ENCODE data around the gene DLK2.
"Not testable (repeated sequence)": the region's sequence is repeated elsewhere in the genome, so short reads cannot be mapped to it uniquely, and the experiment has no call there.

The DLK2 gene

DNA sequence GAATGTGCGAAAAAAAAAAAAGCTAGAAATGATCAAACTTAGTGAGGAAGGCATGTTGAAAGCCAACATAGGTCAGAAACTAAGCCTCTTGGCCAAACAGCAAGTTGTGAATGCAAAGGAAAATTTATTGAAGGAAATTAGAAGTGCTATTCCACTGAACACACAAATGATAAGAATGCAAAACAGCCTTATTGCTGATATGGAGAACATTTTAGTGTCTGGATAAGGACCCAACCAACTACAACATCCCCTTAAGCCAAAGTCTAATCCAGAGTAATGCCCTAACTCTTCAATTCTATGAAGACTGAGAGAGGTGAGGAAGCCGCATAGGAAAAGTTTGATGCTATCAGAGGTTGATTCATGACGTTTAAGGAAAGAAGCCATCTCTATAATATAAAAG, 33.5 kb downstream of the DLK2 start:
- no peak for DNase-seq

DNA sequence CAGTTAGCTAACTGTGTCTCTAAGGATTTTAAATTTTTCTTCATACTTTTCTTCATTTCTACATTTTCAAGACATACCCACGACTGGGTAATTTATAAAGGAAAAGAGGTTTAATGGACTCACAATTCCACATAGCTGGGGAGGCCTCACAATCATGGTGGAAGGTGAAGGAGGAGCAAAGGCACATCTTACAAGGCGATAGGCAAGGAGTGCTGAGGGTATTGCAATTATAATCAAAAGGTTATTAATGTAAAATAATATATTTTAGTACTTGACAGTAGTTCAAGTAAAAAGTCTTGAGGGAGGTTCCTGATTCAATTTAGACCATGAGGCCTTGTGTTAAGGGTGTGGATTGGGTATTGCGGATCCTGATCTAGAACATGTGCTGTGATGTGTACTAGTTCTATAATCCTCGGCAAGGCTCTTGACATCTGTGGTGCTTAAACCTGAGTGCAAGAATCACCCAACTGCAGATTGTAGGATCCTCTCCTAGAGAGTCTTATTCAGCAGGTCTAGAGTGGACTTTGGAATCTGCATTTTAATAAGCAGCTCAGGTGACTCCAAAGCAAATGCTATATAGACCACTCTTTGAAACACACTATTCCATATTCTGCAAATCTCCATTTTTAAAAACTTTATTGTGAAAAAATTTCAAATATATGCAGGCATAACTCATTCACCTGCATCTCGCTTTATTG, 35.2 kb downstream of the DLK2 start:
- no peak for DNase-seq

DNA sequence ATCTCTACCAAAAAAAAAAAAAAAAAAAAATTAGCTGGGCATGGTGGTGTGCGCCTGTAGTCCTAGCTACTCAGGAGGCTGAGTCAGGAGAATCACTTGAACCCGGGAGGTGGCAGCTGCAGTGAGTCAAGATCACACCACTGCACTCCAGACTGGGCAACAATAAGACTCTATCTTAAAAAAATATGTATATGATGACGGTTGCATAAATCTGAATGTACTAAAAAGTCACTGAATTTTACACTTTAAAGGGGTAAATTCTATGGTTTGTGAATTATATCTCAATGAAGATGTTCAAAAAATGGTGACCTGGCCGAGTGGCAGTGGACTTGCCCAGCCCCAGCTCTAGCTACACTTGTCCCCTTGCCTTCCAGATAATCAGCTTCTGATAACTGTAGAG, 38.4 kb downstream of the DLK2 start:
- DNase-seq = no peak

DNA sequence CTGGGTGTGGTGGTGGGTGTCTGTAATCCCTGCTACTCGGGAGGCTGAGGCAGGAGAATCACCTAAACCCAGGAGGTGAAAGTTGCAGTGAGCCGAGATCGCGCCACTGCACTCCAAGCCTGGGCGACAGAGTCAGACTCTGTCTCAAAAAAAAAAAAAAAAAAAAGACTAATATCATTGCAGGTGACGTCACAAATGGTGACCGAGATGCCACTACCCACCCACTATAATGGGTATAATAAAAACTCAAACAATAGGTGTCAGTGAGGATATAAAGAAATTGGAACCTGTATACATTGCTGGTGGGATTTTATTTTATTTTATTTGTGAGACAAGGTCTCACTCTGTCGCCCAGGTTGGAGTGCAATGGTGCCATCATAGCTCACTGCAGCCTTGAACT, 40.1 kb downstream of the DLK2 start:
- not testable (repeated sequence) for DNase-seq

DNA sequence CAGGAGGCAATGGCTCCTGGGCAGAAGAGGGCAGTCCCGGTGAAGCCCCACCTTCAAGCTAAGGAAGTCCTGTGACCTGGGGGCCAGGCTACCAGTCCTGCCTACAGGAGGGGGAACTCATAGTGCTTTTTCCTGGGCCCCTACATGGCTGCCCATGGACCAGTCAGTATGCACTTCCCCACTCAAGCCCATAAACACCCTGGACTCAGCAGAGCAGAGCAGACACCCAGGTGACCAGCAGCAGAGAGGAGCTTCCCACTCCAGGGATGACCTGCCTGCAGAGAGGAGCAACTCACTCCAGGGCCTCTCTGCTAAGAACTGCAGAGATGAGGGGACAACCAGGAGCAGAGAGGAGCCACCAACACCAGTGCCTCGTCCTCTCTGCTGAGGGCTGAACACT, 42.3 kb downstream of the DLK2 start:
- DNase-seq = no peak

DNA sequence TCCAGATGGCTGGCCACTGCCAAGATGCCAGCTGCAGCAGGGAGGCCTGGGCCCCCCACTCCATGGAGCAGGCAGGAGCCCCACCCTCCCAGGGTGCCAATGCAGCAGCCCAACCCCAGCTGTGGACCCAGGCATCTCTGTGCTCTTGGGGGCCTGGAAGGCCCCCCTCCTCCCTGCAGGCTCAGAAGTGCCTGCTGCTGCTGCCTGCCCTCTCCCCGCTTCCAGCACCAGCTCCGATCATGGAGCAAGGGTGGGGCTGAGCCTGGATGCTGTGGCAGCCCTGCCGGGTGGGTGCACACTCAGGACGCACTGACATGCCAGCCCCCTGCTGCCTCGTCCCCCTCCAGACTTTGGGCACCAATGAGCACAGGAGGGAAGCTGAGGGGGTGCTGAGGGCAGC, 42.8 kb downstream of the DLK2 start:
- no peak for DNase-seq

DNA sequence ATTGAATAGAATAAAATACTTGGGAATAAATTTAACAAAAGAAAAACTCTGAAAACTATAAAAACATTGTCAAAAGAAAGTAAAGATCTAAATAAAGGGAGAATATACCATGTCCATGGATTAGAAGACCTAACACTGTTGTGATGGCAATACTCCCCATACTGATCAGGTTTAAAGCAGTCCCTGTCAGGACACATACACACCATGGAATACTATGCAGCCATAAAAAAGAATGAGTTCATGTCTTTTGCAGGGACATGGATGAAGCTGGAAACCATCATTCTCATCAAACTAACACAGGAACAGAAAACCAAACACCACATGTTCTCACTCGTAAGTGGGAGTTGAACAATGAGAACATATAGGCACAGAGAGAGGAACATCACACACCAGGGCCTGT, 44.6 kb downstream of the DLK2 start:
- not testable (repeated sequence) for DNase-seq

DNA sequence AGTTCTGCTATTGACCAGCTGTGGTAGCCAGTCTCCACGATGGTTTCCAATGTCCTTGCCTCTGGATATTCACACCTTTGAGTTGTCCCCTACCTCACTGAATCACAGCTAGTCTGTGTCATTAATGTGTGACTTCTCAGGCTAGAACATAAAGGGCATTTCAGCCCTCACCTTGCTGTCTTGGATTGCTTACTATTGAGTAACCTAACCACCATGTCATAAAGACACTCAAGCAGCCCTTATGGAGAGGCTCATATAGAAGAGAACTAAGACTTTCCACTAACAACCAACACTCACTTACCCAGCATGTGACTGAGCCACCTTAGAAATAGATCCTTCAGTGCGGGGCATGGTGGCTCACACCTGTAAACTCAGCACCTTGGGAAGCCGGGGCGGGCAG, 47.1 kb downstream of the DLK2 start:
- no peak for DNase-seq

DNA sequence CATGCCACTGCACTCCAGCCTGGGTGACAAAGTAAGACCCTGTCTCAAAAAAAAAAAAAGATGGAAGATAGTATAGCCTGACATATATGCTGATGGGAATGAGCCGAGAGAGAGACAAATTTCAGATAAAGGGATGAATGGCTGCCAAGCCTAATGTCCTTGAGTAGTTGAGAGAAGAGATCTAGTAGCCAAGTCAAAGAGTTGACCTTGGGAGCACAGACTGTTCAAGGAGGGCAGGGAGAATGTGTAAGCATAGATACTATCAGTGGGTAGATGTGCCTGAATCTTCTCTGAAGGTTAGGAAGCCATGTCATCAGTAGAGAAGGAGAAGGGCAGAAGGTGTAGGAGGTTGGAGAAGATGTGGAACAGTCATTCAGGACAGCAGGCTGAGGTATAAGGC, 48.1 kb downstream of the DLK2 start:
- DNase-seq = no peak

DNA sequence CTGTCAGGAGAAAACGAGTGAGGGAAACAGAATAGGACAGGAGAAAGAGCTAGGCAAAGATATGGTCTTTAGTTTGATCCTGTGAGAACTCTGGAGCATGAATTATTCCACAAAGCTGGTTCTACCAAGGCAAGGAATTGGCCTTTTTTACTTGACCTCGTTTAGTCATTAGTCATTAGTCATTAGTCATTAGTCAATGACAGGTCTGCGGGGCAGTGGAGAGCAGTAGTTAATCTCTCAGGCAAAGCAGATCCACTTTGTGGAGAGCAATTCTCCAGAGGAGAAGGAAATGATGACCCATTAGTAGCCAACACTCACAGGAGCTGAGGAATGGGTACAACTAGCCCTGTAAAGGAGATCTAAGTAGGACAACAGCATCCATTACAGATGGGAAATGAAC, 50.0 kb downstream of the DLK2 start:
- no peak for DNase-seq

DNA sequence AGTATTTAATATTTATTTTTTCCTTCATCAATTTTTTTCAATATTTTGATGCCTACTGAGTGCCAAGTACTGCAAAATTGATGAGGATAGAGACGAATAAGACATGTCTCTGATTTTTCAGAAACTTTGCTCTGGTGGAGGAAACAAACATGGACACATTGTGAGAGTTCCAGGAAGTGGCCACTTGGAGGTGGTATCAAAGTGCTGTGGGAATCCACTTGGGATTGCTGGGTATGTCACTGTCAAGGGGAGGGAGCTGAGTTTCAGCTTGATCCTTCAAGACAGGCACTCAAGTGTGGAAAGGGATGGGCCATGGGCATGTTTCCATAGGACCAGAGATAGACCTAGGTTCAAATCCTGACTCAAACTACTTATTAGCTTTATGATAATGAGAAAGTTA, 52.5 kb downstream of the DLK2 start:
- no peak for DNase-seq

DNA sequence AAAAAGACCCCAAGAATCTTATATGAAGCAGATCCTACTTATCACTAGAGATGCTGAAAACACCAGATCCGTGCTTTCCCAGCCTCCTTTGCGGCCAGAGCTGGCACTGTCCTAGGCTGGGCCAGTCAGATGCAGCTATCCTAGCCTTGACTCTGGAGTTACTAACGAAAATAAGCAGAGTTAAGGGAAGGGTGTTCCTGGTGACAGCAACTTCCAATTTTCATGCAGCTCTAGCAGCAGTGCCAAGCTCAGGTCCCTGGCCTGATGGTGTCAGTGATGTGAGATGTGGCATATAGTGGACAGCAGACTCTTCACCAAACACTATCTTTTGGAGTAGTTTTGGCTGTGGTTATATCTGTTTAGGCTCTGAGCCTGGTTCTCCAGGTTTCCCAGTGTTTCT, 53.6 kb downstream of the DLK2 start:
- no peak for DNase-seq
